CD8-positive, alpha-beta memory T cell (primary cell): ENCODE measurements around the gene BSG. TPM values are rescaled to one million over a fixed set of nuclear protein-coding genes. Genes with fewer than 3 reads are reported as not detected.
A peak's percentile ranks its signal among the peaks of the same experiment; 100 is the strongest.
"Not testable (repeated sequence)": the region's sequence is repeated elsewhere in the genome, so short reads cannot be mapped to it uniquely, and the experiment has no call there.

Source experiments
- CTCF ChIA-PET: fragments of 350-600 bp; sonication (Branson Sonifier 250); formaldehyde crosslinking; loops from one replicate; lab custom pipeline; 2021; ENCODE audit warnings: antibody characterized with exemption; lab: Charles Lee
- POLR2A ChIA-PET: fragments of 350-600 bp; sonication (Branson Sonifier 250); formaldehyde crosslinking; loops from one replicate; lab custom pipeline; 2021; ENCODE audit warnings: antibody characterized with exemption; lab: Charles Lee
- DNase-seq, 5 donors: peaks; one replicate each; pipeline versions ENCODE4 v3.0.0 to v3.0.0-alpha.2; 2020 to 2022; ENCODE audit warnings: mixed read lengths in 1 of 5
- H3K27ac ChIP-seq: one replicate; pipeline ENCODE4 v1.7.0; 2013; ENCODE audit warnings: low read depth, mild to moderate bottlenecking, low read length, moderate library complexity
- H3K27me3 ChIP-seq: 2 replicates; pipeline ENCODE4 v1.7.0; 2013; ENCODE audit warnings: low read length, mild to moderate bottlenecking; ENCODE audit not compliant: insufficient read depth, poor library complexity, severe bottlenecking
- H3K36me3 ChIP-seq: 2 replicates; pipeline ENCODE4 v1.7.0; 2013; ENCODE audit warnings: mild to moderate bottlenecking, low read length, moderate library complexity; ENCODE audit not compliant: insufficient read depth
- H3K4me1 ChIP-seq: 2 replicates; pipeline ENCODE4 v1.7.0; 2013; ENCODE audit warnings: mild to moderate bottlenecking, low read length, moderate library complexity; ENCODE audit not compliant: insufficient read depth
- H3K4me3 ChIP-seq: 2 replicates; pipeline ENCODE4 v1.7.0; 2013; ENCODE audit warnings: mild to moderate bottlenecking, low read length
- H3K9me3 ChIP-seq: 2 replicates; pipeline ENCODE4 v1.7.0; 2013; ENCODE audit warnings: mild to moderate bottlenecking, low read length
- H3K27ac Mint-ChIP-seq, 8 donors: one replicate each; pipeline ENCODE4 v1.8.0; 2020 to 2021; ENCODE audit warnings: mixed read lengths in 8 of 8, mild to moderate bottlenecking in 6 of 8, inconsistent platforms in 3 of 8, moderate library complexity in 3 of 8
- H3K27me3 Mint-ChIP-seq, 2 donors: one replicate each; pipeline ENCODE4 v1.8.0; 2020 to 2021; ENCODE audit warnings: mixed read lengths in 2 of 2, mild to moderate bottlenecking in 1 of 2, moderate library complexity in 1 of 2
- H3K36me3 Mint-ChIP-seq, 3 donors: one replicate each; pipeline ENCODE4 v1.8.0; 2020 to 2021; ENCODE audit warnings: mixed read lengths in 3 of 3, inconsistent platforms in 1 of 3, mild to moderate bottlenecking in 1 of 3
- H3K4me1 Mint-ChIP-seq, 3 donors: one replicate each; pipeline ENCODE4 v1.8.0; 2020 to 2021; ENCODE audit warnings: mixed read lengths in 3 of 3, inconsistent platforms in 1 of 3, mild to moderate bottlenecking in 1 of 3
- H3K4me3 Mint-ChIP-seq, 7 donors: one replicate each; pipeline ENCODE4 v1.8.0; 2020 to 2021; ENCODE audit warnings: mixed read lengths in 7 of 7, mild to moderate bottlenecking in 6 of 7, moderate library complexity in 4 of 7, inconsistent platforms in 2 of 7
- H3K9me3 Mint-ChIP-seq, 5 donors: one replicate each; pipeline ENCODE4 v1.8.0; 2020 to 2022; ENCODE audit warnings: mixed read lengths in 5 of 5, mild to moderate bottlenecking in 3 of 5, moderate library complexity in 2 of 5, inconsistent platforms in 1 of 5
- polyA plus RNA-seq: library from polyadenylated mRNA; unstranded; fragments of 300-500 nt; fragmentation: Illumina TruSeq; gene quantifications from one replicate; pipeline ENCODE4 v1.2.3, GENCODE V29; 2021
- total RNA-seq, 2 experiments: library from RNA; stranded (reverse); gene quantifications; one replicate each; pipeline ENCODE4 v1.2.3, GENCODE V29; 2021

The BSG gene
- total and polyA plus RNA-seq, 3 experiments from 2014 or later, result 250 to 436 (median 262) TPM

DNA sequence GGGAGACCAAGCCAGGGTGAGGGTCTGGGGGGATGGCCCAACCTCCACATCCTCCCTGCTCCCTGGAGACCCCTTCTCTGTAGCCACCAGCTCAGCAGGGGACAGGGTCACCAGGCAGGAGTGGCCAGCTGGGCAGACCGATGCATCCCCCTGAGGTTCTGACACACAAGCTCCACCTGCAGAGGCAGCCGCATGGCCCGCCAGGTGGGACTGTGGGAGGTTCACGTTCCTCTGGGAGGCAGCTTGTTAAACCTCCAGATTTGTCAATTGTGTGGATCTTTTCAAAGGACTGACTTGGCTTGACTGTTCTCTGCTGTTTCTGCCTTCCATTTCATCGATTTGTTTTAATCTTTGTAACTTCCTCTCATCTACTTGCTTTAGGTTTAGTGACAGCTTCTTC, 52.9 kb downstream of the BSG start:
- H3K4me1 Mint-ChIP-seq, result peaks cover 9 to 20% (median 12%) of the 10 kb centered on the region in 3 donors
- H3K27ac Mint-ChIP-seq, result peak overlapping the region in 1 of 8 donors; percentile 38
- Histone ChIP-seq H3K9me3 (no peaks in the 10 kb centered on the region), H3K36me3 (peaks cover 20% of the 10 kb centered on the region), H3K27me3 (no peaks in the 10 kb centered on the region), H3K4me1 (no peaks in the 10 kb centered on the region), H3K4me3 (no peak overlapping the region), H3K27ac (no peak overlapping the region)
- ChIA-PET CTCF (no interaction called here), POLR2A (no interaction called here)
- peak overlapping the region in 1 of 7 donors; percentile 75 for H3K4me3 Mint-ChIP-seq
- H3K27me3 Mint-ChIP-seq, result no peaks in the 10 kb centered on the region
- no peak for DNase-seq
- H3K9me3 Mint-ChIP-seq, result no peaks in the 10 kb centered on the region
- H3K36me3 Mint-ChIP-seq, result peaks cover 6 to 56% (median 6%) of the 10 kb centered on the region in 3 donors

DNA sequence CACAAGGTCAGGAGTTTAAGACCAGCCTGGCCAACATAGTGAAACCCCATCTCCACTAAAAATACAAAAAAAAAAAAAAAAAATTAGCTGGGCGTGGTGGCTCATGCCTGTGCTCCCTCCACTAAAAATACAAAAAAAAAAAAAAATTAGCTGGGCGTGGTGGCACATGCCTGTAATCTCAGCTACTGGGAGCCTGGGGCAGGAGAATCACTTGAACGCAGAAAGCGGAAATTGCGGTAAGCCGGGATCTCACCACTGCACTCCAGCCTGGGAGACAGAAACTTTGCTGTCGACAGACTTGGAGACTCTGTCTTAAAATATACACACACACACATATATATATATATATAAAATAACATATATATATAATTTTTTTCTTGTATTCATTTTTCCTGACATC, 54.2 kb downstream of the BSG start:
- H3K27me3 ChIP-seq, H3K27ac ChIP-seq, H3K4me3 Mint-ChIP-seq, H3K9me3 ChIP-seq, H3K4me3 ChIP-seq, H3K9me3 Mint-ChIP-seq, H3K27me3 Mint-ChIP-seq, H3K4me1 ChIP-seq, POLR2A ChIA-PET, DNase-seq: not testable (repeated sequence)
- peaks cover 20% of the 10 kb centered on the region for H3K36me3 ChIP-seq
- Mint-ChIP-seq H3K36me3 (peaks cover 6 to 62% (median 6%) of the 10 kb centered on the region in 3 donors), H3K27ac (peak overlapping the region in 1 of 8 donors; percentile 56), H3K4me1 (peaks cover 16 to 21% (median 20%) of the 10 kb centered on the region in 3 donors)
- CTCF ChIA-PET, result interaction anchor here (0.9 kb wide), 1 partner anchor 16 kb away, joined by 4 read pairs; no protein-coding TSS in a partner anchor

DNA sequence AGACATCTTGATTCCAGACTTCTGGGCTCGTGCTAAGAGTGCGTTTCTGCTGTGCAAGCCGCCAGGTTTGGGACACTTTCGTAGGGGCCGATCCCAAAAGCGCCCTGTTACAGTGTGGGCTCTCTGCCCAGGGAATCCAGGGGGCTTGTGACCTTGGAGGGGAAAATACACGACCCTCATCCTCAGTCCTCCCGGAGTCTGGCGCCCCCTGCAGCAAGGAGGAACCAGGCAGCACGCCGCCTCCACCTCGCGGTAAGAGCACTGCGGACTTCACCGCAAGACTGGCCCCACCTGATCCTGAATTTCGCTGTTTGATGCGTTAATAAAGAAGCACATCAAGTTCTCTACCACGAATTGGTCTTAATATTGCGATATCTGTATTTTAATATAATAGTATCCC, 55.8 kb downstream of the BSG start:
- peaks cover 20 to 35% (median 32%) of the 10 kb centered on the region in 3 donors for H3K4me1 Mint-ChIP-seq
- no peaks in the 10 kb centered on the region for H3K9me3 ChIP-seq
- H3K4me3 Mint-ChIP-seq, result no peak overlapping the region
- CTCF ChIA-PET, result no interaction called here
- H3K27me3 Mint-ChIP-seq, result no peaks in the 10 kb centered on the region
- no peak overlapping the region for H3K27ac ChIP-seq
- H3K36me3 ChIP-seq, result peaks cover 20% of the 10 kb centered on the region
- no peak for DNase-seq
- no peaks in the 10 kb centered on the region for H3K27me3 ChIP-seq
- H3K9me3 Mint-ChIP-seq, result no peaks in the 10 kb centered on the region
- peaks cover 11% of the 10 kb centered on the region for H3K4me1 ChIP-seq
- POLR2A ChIA-PET, result interaction anchor here (0.6 kb wide), 1 partner anchor 105 kb away, joined by 5 read pairs; no protein-coding TSS in a partner anchor
- no peak overlapping the region for H3K4me3 ChIP-seq
- H3K27ac Mint-ChIP-seq, result peak overlapping the region in 1 of 8 donors; percentile 90
- peaks cover 6 to 62% (median 6%) of the 10 kb centered on the region in 3 donors for H3K36me3 Mint-ChIP-seq

DNA sequence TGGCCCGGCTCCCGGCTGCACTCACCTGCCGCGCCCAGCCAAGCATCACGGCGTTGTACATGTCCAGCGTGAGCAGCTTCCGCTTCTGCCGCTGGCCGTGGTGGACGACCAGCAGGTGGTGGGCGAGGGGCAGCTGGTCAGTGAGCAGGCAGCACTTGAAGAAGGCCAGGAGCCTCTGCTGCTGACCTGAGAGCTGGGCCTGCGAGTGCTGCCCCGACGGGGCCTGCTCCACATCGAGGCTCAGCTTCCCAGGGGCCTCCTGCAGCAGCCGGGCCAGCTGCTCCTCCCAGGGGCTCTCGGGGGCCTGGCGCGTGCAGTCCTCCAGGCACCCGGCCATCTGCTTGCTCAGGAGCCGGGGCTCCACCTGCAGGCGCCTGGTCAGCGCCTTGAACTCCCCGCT, 57.1 kb downstream of the BSG start:
- H3K9me3 Mint-ChIP-seq, H3K27ac ChIP-seq, H3K27me3 ChIP-seq, CTCF ChIA-PET, H3K4me3 ChIP-seq, DNase-seq, POLR2A ChIA-PET, H3K27me3 Mint-ChIP-seq, H3K9me3 ChIP-seq, H3K4me3 Mint-ChIP-seq: not testable (repeated sequence)
- peaks cover 19% of the 10 kb centered on the region for H3K4me1 ChIP-seq
- peaks cover 6 to 49% (median 6%) of the 10 kb centered on the region in 3 donors for H3K36me3 Mint-ChIP-seq
- H3K4me1 Mint-ChIP-seq, result peaks cover 27 to 45% (median 38%) of the 10 kb centered on the region in 3 donors
- peak overlapping the region in 1 of 8 donors; percentile 43 for H3K27ac Mint-ChIP-seq
- peaks cover 12% of the 10 kb centered on the region for H3K36me3 ChIP-seq

DNA sequence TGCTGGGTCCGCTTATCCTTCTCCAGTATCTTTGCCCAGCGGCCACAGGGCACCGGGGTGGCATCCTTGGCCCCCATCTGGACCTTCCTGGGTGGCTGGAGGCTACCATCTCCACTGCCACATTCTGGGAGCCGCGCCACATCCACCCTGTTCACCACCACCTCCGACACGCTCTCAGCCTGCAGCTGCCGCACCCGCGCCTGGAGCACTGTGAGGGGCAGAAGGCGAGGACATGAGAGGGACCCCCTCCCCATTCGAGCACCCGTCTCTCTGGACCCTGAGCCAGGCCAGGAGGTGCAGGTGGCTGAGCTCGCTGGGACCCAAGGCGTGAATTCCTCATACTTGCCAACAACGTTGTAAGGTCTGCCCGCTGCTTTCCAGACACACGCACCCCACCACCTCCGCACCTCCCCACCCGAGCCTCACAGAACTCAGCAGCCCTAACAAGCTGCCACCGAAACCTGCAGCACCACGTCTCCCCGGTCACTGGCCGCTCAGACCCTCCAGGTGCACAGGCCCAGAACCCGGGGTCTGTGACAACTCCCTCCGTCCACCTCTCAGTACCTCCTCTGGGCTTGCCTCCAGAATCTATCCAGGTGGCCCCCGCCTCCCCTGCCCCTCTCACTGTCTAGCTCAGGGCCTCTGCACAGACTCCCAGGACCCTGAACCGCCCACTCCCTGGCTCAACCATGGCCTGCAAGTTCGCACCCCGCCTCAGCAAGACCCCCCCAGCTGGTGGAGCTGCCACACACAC, 57.7 kb downstream of the BSG start:
- no peak for DNase-seq
- H3K4me3 Mint-ChIP-seq, result peak overlapping the region in 4 of 7 donors; percentile 9 to 61 (median 39)
- peaks cover 12% of the 10 kb centered on the region for H3K36me3 ChIP-seq
- no peaks in the 10 kb centered on the region for H3K27me3 ChIP-seq
- CTCF ChIA-PET, result interaction anchor here (0.8 to 1.0 kb wide), 2 partner anchors 33 to 119 kb away, joined by 3 to 5 read pairs; partner anchors contain the start of gene RNF126
- H3K27me3 Mint-ChIP-seq, result no peaks in the 10 kb centered on the region
- peaks cover 27 to 45% (median 38%) of the 10 kb centered on the region in 3 donors for H3K4me1 Mint-ChIP-seq
- no peak overlapping the region for H3K27ac ChIP-seq
- peaks cover 19% of the 10 kb centered on the region for H3K4me1 ChIP-seq
- H3K36me3 Mint-ChIP-seq, result peaks cover 6 to 48% (median 6%) of the 10 kb centered on the region in 3 donors
- no peaks in the 10 kb centered on the region for H3K9me3 Mint-ChIP-seq
- POLR2A ChIA-PET, result no interaction called here
- no peaks in the 10 kb centered on the region for H3K9me3 ChIP-seq
- H3K4me3 ChIP-seq, result no peak overlapping the region
- peak overlapping the region in 2 of 8 donors; percentile 45 to 92 for H3K27ac Mint-ChIP-seq

DNA sequence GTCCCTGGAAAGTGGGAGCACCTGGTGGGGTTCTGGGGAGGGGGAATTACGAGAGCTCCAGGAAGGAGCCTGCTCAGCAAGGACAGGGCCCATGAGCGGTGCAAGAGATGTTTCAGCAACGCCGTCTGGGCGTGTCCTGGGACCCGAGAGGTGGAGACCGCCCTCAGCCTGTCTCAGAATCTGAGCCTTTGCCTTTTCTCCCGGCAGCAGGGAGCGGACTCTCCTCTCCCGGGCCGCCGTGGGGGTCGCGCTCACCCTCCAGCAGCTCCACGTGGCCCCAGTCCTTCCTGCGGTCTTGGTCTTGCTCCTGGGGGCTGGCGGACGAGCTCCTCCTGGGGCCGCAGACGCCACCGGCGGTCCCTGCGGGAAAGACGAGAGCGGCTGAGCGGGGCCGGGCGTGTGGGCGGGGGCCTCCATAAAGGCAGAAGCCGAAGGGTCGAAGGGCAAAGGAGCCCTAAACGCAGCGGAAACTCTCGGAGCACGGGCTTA, 60.2 kb downstream of the BSG start:
- peak overlapping the region; percentile 61 for H3K4me3 ChIP-seq
- peak in 1 of 5 donors; percentile 17 for DNase-seq
- no peaks in the 10 kb centered on the region for H3K27me3 ChIP-seq
- peak overlapping the region; percentile 72 for H3K27ac ChIP-seq
- Mint-ChIP-seq H3K9me3 (no peaks in the 10 kb centered on the region), H3K4me3 (peak overlapping the region; percentile 94 to 96 (median 96)), H3K27me3 (no peaks in the 10 kb centered on the region), H3K27ac (peak overlapping the region; percentile 87 to 98 (median 94)), H3K36me3 (peaks cover 3 to 34% (median 4%) of the 10 kb centered on the region in 3 donors), H3K4me1 (peaks cover 25 to 42% (median 30%) of the 10 kb centered on the region in 3 donors)
- no peaks in the 10 kb centered on the region for H3K9me3 ChIP-seq
- H3K36me3 ChIP-seq, result peaks cover 12% of the 10 kb centered on the region
- H3K4me1 ChIP-seq, result peaks cover 19% of the 10 kb centered on the region
- POLR2A ChIA-PET, result interaction anchor here (0.6 kb wide), 3 partner anchors 23 to 73 kb away, joined by 3 to 5 read pairs (median 3); no protein-coding TSS in a partner anchor
- CTCF ChIA-PET, result interaction anchor here (0.8 kb wide), 1 partner anchor 20 kb away, joined by 3 read pairs; no protein-coding TSS in a partner anchor
